ENCODE data around the gene SPIN1. TPM values are rescaled to one million over a fixed set of nuclear protein-coding genes. Genes with fewer than 3 reads are reported as not detected.

The SPIN1 gene
- total and polyA plus RNA-seq, 4 donors, result 40.8 to 93.3 (median 60.5) TPM

GRCh38 chr9:88391921-88392320, 3.7 kb downstream of the SPIN1 start:
- H3K4me1 ChIP-seq (ENCODE audit: control insufficient read depth in 1 of 2, insufficient read depth in 2 of 2, low read length in 2 of 2), result peaks cover 3 to 4% of the 10 kb centered on the region in 2 donors

GRCh38 chr9:88392549-88392948, 4.3 kb downstream of the SPIN1 start:
- H3K27me3 ChIP-seq (ENCODE audit: control insufficient read depth in 1 of 2, insufficient read depth in 2 of 2, low read length in 1 of 2), result no peaks in the 10 kb centered on the region
- 63 to 69% methylated on average over 1 of the region's 1 CpG for WGBS, 2 donors
- no peaks in the 10 kb centered on the region for H3K36me3 ChIP-seq (ENCODE audit: control insufficient read depth in 1 of 2, insufficient read depth in 2 of 2, low read length in 1 of 2)
- peaks cover 3 to 4% of the 10 kb centered on the region in 2 donors for H3K4me1 ChIP-seq (ENCODE audit: control insufficient read depth in 1 of 2, insufficient read depth in 2 of 2, low read length in 2 of 2)
- ATAC-seq (ENCODE audit: low FRiP score), result no peak
- intact Hi-C loops (cut with DNase I), result no loop called here
- no peaks in the 10 kb centered on the region for H3K9me3 ChIP-seq (ENCODE audit: control insufficient read depth, low read length)
- no peak overlapping the region for H3K4me3 ChIP-seq (ENCODE audit: low read length in 2 of 2)
- no peak for DNase-seq
- H3K27ac ChIP-seq (ENCODE audit: low read depth in 1 of 2, low read length in 2 of 2), result no peak overlapping the region

More at GRCh38 chr9:88391921-88392320, 3.7 kb downstream of the SPIN1 start:
- Histone ChIP-seq H3K36me3 (ENCODE audit: control insufficient read depth in 1 of 2, insufficient read depth in 2 of 2, low read length in 1 of 2) (no peaks in the 10 kb centered on the region), H3K9me3 (ENCODE audit: control insufficient read depth, low read length) (no peaks in the 10 kb centered on the region), H3K27me3 (ENCODE audit: control insufficient read depth in 1 of 2, insufficient read depth in 2 of 2, low read length in 1 of 2) (no peaks in the 10 kb centered on the region), H3K27ac (ENCODE audit: low read depth in 1 of 2, low read length in 2 of 2) (no peak overlapping the region), H3K4me3 (ENCODE audit: low read length in 2 of 2) (no peak overlapping the region)
- DNase-seq, result no peak
- no peak for ATAC-seq (ENCODE audit: low FRiP score)
- intact Hi-C loops (cut with DNase I), result no loop called here
- 89 to 90% methylated on average over 3 of the region's 3 CpGs for WGBS, 2 donors

- peaks cover 0 to 6% of the 10 kb centered on the region in 2 donors for H3K4me1 ChIP-seq (ENCODE audit: control insufficient read depth in 1 of 2, insufficient read depth in 2 of 2, low read length in 2 of 2)
- no peaks in the 10 kb centered on the region for H3K36me3 ChIP-seq (ENCODE audit: control insufficient read depth in 1 of 2, insufficient read depth in 2 of 2, low read length in 1 of 2)
- H3K27ac ChIP-seq (ENCODE audit: low read depth in 1 of 2, low read length in 2 of 2), result no peak overlapping the region
- no peaks in the 10 kb centered on the region for H3K27me3 ChIP-seq (ENCODE audit: control insufficient read depth in 1 of 2, insufficient read depth in 2 of 2, low read length in 1 of 2)
- ATAC-seq (ENCODE audit: low FRiP score) (no peak), DNase-seq (no peak)
- H3K9me3 ChIP-seq (ENCODE audit: control insufficient read depth, low read length), result no peaks in the 10 kb centered on the region
- intact Hi-C loops (cut with DNase I), result no loop called here
- no peak overlapping the region for H3K4me3 ChIP-seq (ENCODE audit: low read length in 2 of 2)
- WGBS, 2 donors, result 49 to 50% methylated on average over 3 of the region's 3 CpGs
Observed at GRCh38 chr9:88396836-88397577, 8.8 kb downstream of the SPIN1 start.

DNA sequence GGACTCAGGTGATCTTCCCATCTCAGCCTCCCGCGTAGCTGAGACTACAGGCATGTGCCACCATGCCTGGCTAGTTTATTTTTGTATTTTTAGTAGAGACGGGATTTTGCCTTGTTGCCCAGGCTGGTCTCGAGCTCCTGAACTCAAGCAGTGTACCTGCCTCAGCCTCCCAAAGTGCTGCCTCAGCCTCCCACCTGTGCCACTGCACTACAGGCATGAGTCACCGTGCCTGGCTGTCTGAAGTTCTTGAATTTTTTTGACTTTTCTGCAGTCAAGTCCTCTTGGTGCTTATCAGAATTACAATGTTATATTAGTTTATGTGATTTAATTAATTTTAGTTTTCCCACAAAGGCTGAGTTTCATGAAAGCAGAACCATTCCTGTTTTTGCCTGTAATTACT, 9.8 kb downstream of the SPIN1 start:
- H3K27me3 ChIP-seq (ENCODE audit: control insufficient read depth in 1 of 2, insufficient read depth in 2 of 2, low read length in 1 of 2), result no peaks in the 10 kb centered on the region
- no peak overlapping the region for H3K4me3 ChIP-seq (ENCODE audit: low read length in 2 of 2)
- 89 to 90% methylated on average over 5 of the region's 5 CpGs for WGBS, 2 donors
- no peaks in the 10 kb centered on the region for H3K36me3 ChIP-seq (ENCODE audit: control insufficient read depth in 1 of 2, insufficient read depth in 2 of 2, low read length in 1 of 2)
- DNase-seq, result no peak
- no peak for ATAC-seq (ENCODE audit: low FRiP score)
- no peak overlapping the region for H3K27ac ChIP-seq (ENCODE audit: low read depth in 1 of 2, low read length in 2 of 2)
- peaks cover 0 to 4% of the 10 kb centered on the region in 2 donors for H3K4me1 ChIP-seq (ENCODE audit: control insufficient read depth in 1 of 2, insufficient read depth in 2 of 2, low read length in 2 of 2)
- H3K9me3 ChIP-seq (ENCODE audit: control insufficient read depth, low read length), result no peaks in the 10 kb centered on the region
- intact Hi-C loops (cut with DNase I), result no loop called here

DNA sequence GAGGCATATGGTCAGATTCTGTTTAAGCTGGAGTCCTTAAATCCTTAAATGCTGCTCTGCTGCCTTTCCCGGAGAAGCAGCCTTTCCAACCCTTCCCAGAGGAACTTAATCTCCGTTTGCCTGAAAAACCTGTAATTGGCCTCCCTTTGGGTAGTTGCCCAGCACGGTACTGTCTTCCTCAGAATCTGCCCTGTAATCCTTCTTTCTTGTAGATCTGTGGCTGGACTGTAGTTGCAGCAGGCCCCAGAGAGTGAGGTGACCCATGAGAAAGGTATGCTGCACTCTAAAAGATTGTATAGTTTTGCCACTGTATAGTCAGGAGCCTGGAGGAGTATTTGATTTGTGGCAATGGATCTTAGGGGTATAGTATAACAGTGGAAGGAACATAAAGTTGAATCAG, 11.7 kb downstream of the SPIN1 start:
- DNase-seq, result no peak
- intact Hi-C loops (cut with DNase I), result no loop called here
- H3K36me3 ChIP-seq (ENCODE audit: control insufficient read depth in 1 of 2, insufficient read depth in 2 of 2, low read length in 1 of 2), result no peaks in the 10 kb centered on the region
- H3K4me3 ChIP-seq (ENCODE audit: low read length in 2 of 2), result no peak overlapping the region
- no peaks in the 10 kb centered on the region for H3K9me3 ChIP-seq (ENCODE audit: control insufficient read depth, low read length)
- no peak overlapping the region for H3K27ac ChIP-seq (ENCODE audit: low read depth in 1 of 2, low read length in 2 of 2)
- 32 to 35% methylated on average over 3 of the region's 3 CpGs for WGBS, 2 donors
- ATAC-seq (ENCODE audit: low FRiP score), result no peak
- H3K27me3 ChIP-seq (ENCODE audit: control insufficient read depth in 1 of 2, insufficient read depth in 2 of 2, low read length in 1 of 2), result no peaks in the 10 kb centered on the region
- H3K4me1 ChIP-seq (ENCODE audit: control insufficient read depth in 1 of 2, insufficient read depth in 2 of 2, low read length in 2 of 2), result peaks cover 0 to 4% of the 10 kb centered on the region in 2 donors

GRCh38 chr9:88403340-88403739, 15.1 kb downstream of the SPIN1 start:
- peaks cover 0 to 5% of the 10 kb centered on the region in 2 donors for H3K4me1 ChIP-seq (ENCODE audit: control insufficient read depth in 1 of 2, insufficient read depth in 2 of 2, low read length in 2 of 2)
- WGBS, 2 donors, result 93 to 94% methylated on average over 4 of the region's 4 CpGs
- no peaks in the 10 kb centered on the region for H3K36me3 ChIP-seq (ENCODE audit: control insufficient read depth in 1 of 2, insufficient read depth in 2 of 2, low read length in 1 of 2)
- DNase-seq (no peak), ATAC-seq (ENCODE audit: low FRiP score) (no peak)
- intact Hi-C loops (cut with DNase I), result no loop called here
- no peak overlapping the region for H3K27ac ChIP-seq (ENCODE audit: low read depth in 1 of 2, low read length in 2 of 2)
- H3K27me3 ChIP-seq (ENCODE audit: control insufficient read depth in 1 of 2, insufficient read depth in 2 of 2, low read length in 1 of 2), result no peaks in the 10 kb centered on the region
- H3K4me3 ChIP-seq (ENCODE audit: low read length in 2 of 2), result no peak overlapping the region
- no peaks in the 10 kb centered on the region for H3K9me3 ChIP-seq (ENCODE audit: control insufficient read depth, low read length)

GRCh38 chr9:88406051-88406450, 17.8 kb downstream of the SPIN1 start:
- no peak for DNase-seq
- Histone ChIP-seq H3K9me3 (ENCODE audit: control insufficient read depth, low read length) (no peaks in the 10 kb centered on the region), H3K4me3 (ENCODE audit: low read length in 2 of 2) (no peak overlapping the region), H3K4me1 (ENCODE audit: control insufficient read depth in 1 of 2, insufficient read depth in 2 of 2, low read length in 2 of 2) (peaks cover 0 to 1% of the 10 kb centered on the region in 2 donors), H3K27me3 (ENCODE audit: control insufficient read depth in 1 of 2, insufficient read depth in 2 of 2, low read length in 1 of 2) (no peaks in the 10 kb centered on the region), H3K36me3 (ENCODE audit: control insufficient read depth in 1 of 2, insufficient read depth in 2 of 2, low read length in 1 of 2) (no peaks in the 10 kb centered on the region), H3K27ac (ENCODE audit: low read depth in 1 of 2, low read length in 2 of 2) (no peak overlapping the region)
- no peak for ATAC-seq (ENCODE audit: low FRiP score)
- intact Hi-C loops (cut with DNase I), result no loop called here
- 87 to 94% methylated on average over 7 of the region's 7 CpGs for WGBS, 2 donors

- intact Hi-C loops (cut with DNase I), result no loop called here
- Histone ChIP-seq H3K27me3 (ENCODE audit: control insufficient read depth in 1 of 2, insufficient read depth in 2 of 2, low read length in 1 of 2) (no peaks in the 10 kb centered on the region), H3K4me3 (ENCODE audit: low read length in 2 of 2) (no peak overlapping the region), H3K4me1 (ENCODE audit: control insufficient read depth in 1 of 2, insufficient read depth in 2 of 2, low read length in 2 of 2) (peaks cover 0 to 3% of the 10 kb centered on the region in 2 donors), H3K27ac (ENCODE audit: low read depth in 1 of 2, low read length in 2 of 2) (no peak overlapping the region), H3K36me3 (ENCODE audit: control insufficient read depth in 1 of 2, insufficient read depth in 2 of 2, low read length in 1 of 2) (peaks cover 0 to 3% of the 10 kb centered on the region in 2 donors), H3K9me3 (ENCODE audit: control insufficient read depth, low read length) (no peaks in the 10 kb centered on the region)
- no peak for ATAC-seq (ENCODE audit: low FRiP score)
- DNase-seq, result no peak
- WGBS, 2 donors, result 91 to 95% methylated on average over 4 of the region's 4 CpGs
Observed at GRCh38 chr9:88411471-88411870, 23.2 kb downstream of the SPIN1 start.

DNA sequence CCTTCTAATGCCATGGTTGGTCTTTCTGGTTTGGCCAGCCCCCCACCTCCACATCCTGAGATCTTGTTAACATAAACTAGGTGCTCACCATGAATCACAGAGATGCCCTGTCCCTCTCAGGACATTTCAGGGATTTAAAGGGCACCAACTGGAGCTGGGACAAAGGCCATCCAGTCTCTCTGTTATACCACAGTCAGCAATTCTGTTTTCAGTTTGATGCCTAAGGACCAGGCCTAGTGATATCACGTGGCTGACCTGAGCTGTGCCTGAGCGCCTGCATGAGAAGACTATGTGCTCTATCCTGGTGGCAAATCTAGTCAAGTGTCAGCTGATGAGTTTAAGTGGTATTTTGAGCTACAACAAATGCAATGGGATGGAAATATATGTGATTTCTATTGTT, 26.1 kb downstream of the SPIN1 start:
- Histone ChIP-seq H3K36me3 (ENCODE audit: control insufficient read depth in 1 of 2, insufficient read depth in 2 of 2, low read length in 1 of 2) (peaks cover 0 to 3% of the 10 kb centered on the region in 2 donors), H3K27me3 (ENCODE audit: control insufficient read depth in 1 of 2, insufficient read depth in 2 of 2, low read length in 1 of 2) (no peaks in the 10 kb centered on the region), H3K9me3 (ENCODE audit: control insufficient read depth, low read length) (peaks cover 3% of the 10 kb centered on the region), H3K27ac (ENCODE audit: low read depth in 1 of 2, low read length in 2 of 2) (no peak overlapping the region), H3K4me1 (ENCODE audit: control insufficient read depth in 1 of 2, insufficient read depth in 2 of 2, low read length in 2 of 2) (peaks cover 0 to 2% of the 10 kb centered on the region in 2 donors), H3K4me3 (ENCODE audit: low read length in 2 of 2) (no peak overlapping the region)
- 97 to 98% methylated on average over 2 of the region's 2 CpGs for WGBS, 2 donors
- ATAC-seq (ENCODE audit: low FRiP score) (no peak), DNase-seq (no peak)
- intact Hi-C loops (cut with DNase I), result no loop called here
